Astrocyte of the spinal cord (primary cell): ENCODE results near the gene CANT1.

ENCODE experiments used
- DNase-seq: peaks from one replicate; pipeline ENCODE4 v3.0.0; 2011; ENCODE audit warnings: low read depth, low spot score
- H3K4me3 ChIP-seq: 2 replicates; pipeline ENCODE4 v1.5.1; 2011; ENCODE audit warnings: low read depth, mild to moderate bottlenecking, low read length, moderate library complexity
- in situ Hi-C: cut with HindIII; loops from 2 replicates; pipeline ENCODE4 v1.10.0; 2017; ENCODE audit warnings: low sequenced_read_pairs
- TF ChIP-seq, protein P1 (sequence below): IDR thresholded peaks from 2 replicates; pipeline ENCODE4 v1.5.1; 2012; ENCODE audit warnings: low read depth, mild to moderate bottlenecking, low read length, inconsistent platforms

Gene CANT1

DNA sequence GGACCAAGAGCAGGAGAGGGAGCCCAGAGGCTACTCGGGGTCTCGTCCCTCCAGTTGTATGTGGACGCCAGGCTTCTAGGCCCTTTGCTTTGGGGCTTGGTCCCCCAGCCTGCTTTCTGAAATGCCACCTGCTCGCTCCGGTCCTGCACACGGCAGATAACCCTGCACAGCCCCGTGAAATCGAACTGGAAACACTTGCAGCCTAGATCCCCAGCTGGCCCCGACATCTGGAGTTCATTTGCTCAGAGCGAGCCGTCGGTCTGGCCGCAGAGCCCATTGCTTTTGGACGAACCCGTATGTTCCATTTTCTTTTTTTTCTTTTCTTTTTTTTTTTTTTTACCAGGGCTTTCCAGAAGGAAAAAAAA is 37.3 kb upstream of the CANT1 start:
- no peak overlapping the region for H3K4me3 ChIP-seq
- in situ Hi-C loops = no loop called here
- TF ChIP-seq, protein P1, sequence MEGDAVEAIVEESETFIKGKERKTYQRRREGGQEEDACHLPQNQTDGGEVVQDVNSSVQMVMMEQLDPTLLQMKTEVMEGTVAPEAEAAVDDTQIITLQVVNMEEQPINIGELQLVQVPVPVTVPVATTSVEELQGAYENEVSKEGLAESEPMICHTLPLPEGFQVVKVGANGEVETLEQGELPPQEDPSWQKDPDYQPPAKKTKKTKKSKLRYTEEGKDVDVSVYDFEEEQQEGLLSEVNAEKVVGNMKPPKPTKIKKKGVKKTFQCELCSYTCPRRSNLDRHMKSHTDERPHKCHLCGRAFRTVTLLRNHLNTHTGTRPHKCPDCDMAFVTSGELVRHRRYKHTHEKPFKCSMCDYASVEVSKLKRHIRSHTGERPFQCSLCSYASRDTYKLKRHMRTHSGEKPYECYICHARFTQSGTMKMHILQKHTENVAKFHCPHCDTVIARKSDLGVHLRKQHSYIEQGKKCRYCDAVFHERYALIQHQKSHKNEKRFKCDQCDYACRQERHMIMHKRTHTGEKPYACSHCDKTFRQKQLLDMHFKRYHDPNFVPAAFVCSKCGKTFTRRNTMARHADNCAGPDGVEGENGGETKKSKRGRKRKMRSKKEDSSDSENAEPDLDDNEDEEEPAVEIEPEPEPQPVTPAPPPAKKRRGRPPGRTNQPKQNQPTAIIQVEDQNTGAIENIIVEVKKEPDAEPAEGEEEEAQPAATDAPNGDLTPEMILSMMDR = no peak
- no peak for DNase-seq

DNA sequence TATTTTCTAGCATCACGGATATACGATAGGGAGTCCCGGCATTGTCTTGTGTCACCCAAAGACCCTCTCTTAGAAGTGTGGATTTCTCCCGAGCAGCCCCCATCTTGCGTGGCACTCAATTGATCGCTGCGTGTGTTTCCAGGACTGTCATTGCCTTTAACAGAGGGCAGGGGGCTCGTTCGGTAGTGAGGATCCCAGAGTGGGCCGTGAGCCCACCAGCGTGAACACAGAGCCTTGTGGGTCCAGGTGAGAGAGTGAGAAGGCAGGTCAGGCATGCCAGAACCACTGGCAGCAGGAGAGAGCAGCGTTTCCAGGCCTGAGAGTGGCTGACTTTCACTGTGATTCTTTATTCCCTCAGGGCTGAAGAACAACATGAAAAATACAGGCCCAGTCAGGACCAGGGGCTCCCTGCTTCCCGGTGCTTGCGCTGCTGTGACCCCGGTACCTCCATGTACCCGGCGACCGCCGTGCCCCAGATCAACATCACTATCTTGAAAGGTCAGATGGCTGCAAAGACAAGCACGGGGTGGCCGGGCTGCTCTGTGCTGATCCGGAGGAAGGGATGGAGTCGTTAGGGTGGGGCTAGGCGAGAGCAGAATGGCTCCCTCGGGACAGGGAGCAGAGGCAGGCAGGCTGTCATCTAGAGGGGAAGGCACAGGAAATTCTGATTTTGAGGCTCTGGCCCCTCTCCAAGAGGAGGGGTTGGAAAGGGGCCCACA is 36.8 kb upstream of the CANT1 start:
- in situ Hi-C loops = no loop called here
- TF ChIP-seq, protein P1 = no peak
- no peak for DNase-seq
- no peak overlapping the region for H3K4me3 ChIP-seq

DNA sequence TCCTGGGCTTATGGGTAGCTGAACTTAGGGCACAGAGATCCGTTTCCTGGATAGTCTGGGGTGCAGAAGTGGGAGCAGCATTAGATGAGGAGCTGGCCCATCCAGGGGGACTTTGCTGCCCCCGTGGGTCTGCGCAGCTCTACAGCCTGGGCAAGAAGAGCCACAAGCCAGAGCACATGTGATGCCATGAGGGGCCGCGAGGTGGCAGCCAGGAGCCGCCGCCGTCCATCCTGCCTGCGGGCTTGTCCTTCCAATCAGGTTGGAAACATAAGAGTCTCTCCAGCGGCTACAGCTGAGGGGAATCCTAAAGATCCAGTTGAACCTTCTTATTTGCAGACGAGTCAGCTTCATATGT is 36.3 kb upstream of the CANT1 start:
- TF ChIP-seq, protein P1 = peak; percentile 98
- no peak overlapping the region for H3K4me3 ChIP-seq
- DNase-seq = peak; percentile 68
- in situ Hi-C loops = no loop called here

DNA sequence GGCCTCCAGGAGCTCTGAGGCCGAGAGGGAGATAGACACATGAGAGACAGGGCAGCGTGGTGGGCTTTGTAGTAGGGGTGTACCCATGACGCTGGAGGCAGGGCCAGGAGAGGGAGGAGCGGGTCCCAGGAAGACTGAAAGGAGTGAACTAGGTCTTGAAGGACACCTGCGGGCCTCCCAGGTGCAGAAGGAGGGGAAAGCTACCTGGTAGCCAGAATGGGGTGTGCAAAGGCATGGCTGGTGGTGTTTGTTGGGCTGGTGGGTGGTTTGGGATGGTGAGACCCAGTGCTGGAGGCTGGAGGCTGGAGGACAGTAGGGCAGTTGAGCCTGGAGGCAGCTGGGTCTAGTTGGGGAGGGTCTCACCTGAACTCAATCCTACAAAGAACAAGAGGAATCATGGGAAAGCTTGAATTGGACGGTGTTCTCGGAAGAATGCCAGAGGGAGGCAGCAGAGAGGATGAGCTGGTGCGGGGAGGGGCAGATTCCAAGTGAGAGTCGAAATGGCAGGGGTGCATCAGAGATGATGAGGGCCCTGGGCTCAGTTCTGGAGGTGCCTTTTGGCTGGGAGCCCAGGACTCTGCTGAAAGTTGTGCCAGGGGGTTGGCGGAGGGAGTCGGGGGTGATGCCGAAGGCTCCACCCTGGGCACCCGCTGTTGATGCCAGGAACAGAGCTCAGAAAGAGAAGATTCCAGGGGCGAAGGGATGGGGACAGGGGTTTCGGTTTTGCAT is 35.6 kb upstream of the CANT1 start:
- DNase-seq = no peak

DNA sequence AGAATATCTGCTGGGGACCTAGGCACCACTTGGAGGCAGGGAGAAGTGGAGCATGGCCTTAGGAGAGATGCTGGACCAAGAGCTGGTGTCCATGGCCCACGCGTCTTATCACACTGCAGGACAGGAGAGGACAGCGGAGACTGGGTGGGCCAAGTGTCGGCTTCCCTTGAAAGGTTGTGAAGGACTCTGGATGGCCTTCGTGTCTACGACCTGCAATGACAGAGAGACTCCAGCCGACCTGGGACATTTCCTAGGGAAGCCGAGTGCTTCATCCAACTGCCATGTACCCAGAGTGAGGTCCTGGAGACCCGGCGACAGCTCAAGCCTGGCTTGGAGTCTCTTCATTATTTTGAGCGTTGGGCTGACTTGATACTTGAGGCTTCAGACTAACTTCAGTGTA is 34.9 kb upstream of the CANT1 start:
- TF ChIP-seq, protein P1 = no peak

More for the DNA sequence above, 35.6 kb upstream of the CANT1 start:
- H3K4me3 ChIP-seq = no peak overlapping the region
- in situ Hi-C loops = no loop called here
- TF ChIP-seq, protein P1 = no peak

DNA sequence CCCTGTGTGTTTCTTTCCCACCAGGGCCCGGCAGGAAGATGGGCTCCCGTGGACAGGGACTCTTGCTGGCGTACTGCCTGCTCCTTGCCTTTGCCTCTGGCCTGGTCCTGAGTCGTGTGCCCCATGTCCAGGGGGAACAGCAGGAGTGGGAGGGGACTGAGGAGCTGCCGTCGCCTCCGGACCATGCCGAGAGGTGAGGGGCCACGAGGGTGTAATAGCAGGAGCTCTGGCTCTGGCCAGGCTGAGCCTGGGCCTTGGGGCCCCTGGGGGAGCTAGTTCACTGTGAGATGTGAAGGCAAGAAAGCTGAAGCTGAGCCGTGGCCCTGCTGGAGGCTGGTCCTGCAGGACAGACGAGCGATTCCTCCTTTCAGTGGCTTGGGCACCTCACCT is 34.4 kb upstream of the CANT1 start:
- DNase-seq = no peak
- in situ Hi-C loops = no loop called here
- no peak overlapping the region for H3K4me3 ChIP-seq
- TF ChIP-seq, protein P1 = no peak

More for the DNA sequence above, 34.9 kb upstream of the CANT1 start:
- in situ Hi-C loops = no loop called here
- no peak overlapping the region for H3K4me3 ChIP-seq
- no peak for DNase-seq
